Lung (tissue), 12 donors: ENCODE data around the gene NTN3. TPM values are rescaled to one million over a fixed set of nuclear protein-coding genes. Genes with fewer than 3 reads are reported as not detected.

Experiments used
- ATAC-seq: fragments of 200-7000 bp; cut with Tn5 transposase; one replicate; pipeline ENCODE4 v1.9.1; 2020; ENCODE audit warnings: moderate number of reproducible peaks; ENCODE audit not compliant: insufficient read depth, low FRiP score
- DNase-seq, 3 donors: peaks; one replicate each; pipeline ENCODE4 v3.0.0-alpha.2; 2013 to 2017
- H3K27ac ChIP-seq, 2 donors: one replicate each; pipeline ENCODE4 v1.5.1; 2013; ENCODE audit warnings: mild to moderate bottlenecking in 2 of 2, moderate library complexity in 2 of 2, control low read depth in 1 of 2, inconsistent platforms in 1 of 2, low read depth in 1 of 2, low read length in 1 of 2
- H3K27me3 ChIP-seq, 3 donors: one replicate each; pipeline ENCODE4 v1.5.1; 2013; ENCODE audit warnings: low read length in 2 of 3; ENCODE audit not compliant: control insufficient read depth in 3 of 3, insufficient read depth in 3 of 3
- H3K36me3 ChIP-seq, 4 donors: one replicate each; pipeline ENCODE4 v1.5.1; 2013; ENCODE audit warnings: low read length in 4 of 4, mild to moderate bottlenecking in 1 of 4, moderate library complexity in 1 of 4; ENCODE audit not compliant: control insufficient read depth in 4 of 4, insufficient read depth in 4 of 4
- H3K4me1 ChIP-seq, 5 donors: one replicate each; pipeline ENCODE4 v1.5.1; 2013; ENCODE audit warnings: low read length in 5 of 5, mild to moderate bottlenecking in 2 of 5, moderate library complexity in 1 of 5; ENCODE audit not compliant: control insufficient read depth in 5 of 5, insufficient read depth in 5 of 5
- H3K4me3 ChIP-seq: one replicate; pipeline ENCODE4 v1.5.1; 2013; ENCODE audit warnings: mild to moderate bottlenecking, control low read depth, moderate library complexity
- H3K9ac ChIP-seq, 2 donors: one replicate each; pipeline ENCODE4 v1.5.1; 2013; ENCODE audit warnings: low read length in 2 of 2, control low read depth in 1 of 2; ENCODE audit not compliant: insufficient read depth in 1 of 2
- H3K9me3 ChIP-seq, 4 donors: one replicate each; pipeline ENCODE4 v1.5.1; 2013; ENCODE audit warnings: low read length in 3 of 4, mild to moderate bottlenecking in 1 of 4, moderate library complexity in 1 of 4; ENCODE audit not compliant: control insufficient read depth in 4 of 4, insufficient read depth in 3 of 4
- WGBS, 2 donors: extraction: QIAGEN DNeasy Blood & Tissue Kit; methylation state at CpG; one replicate each; pipeline ENCODE4 v1.1.7; 2013; 5-methylcytosine and 5-hydroxymethylcytosine counted together
- polyA plus RNA-seq, 2 donors: library from polyadenylated mRNA; stranded (reverse); fragments of 200-250 nt; gene quantifications; one replicate each; pipeline ENCODE4 v1.2.1, GENCODE V29; 2013
- total RNA-seq, 2 donors: library from RNA; depleted of rRNA in 1 of 2; stranded (reverse); fragments of >200 nt in 1 of 2; gene quantifications; one replicate each; pipeline ENCODE4 v1.2.1, GENCODE V29; 2014 to 2021
- TF ChIP-seq, protein P1 (sequence below): IDR thresholded peaks from 2 replicates; pipeline ENCODE4 v1.5.1; 2012; ENCODE audit warnings: mild to moderate bottlenecking; ENCODE audit errors: control extremely low read depth, extremely low read depth
- donor health status: control.
- donor health status: control.
- donor health status: Bipolar disorder and iron deficiency.
- donor health status: healthy.
- donor health status: DM: yes; HTN: yes; CAD: no.

NTN3 gene
- total and polyA plus RNA-seq, 4 donors: 0.06 to 2.4 TPM; not detected in 2

DNA sequence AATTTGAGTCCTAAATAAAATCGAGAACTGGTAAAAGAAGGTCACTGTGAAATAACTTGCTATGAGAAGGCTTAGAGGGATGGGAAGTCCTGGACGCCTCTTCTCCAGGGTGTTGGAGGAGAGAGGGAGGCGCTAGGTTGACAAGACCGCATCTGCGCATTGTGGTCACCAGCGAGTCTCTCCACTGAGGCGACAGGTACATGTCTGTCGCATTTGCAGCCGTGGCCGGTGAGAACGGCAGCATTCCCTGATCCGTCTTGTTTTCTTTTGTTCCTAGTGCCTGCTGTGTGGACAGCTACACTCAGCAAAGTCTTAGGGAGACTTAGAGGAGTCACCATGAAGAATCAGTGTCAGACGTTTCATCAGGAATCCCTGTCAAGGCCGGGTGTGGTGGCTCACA, 34.6 kb downstream of the NTN3 start:
- Histone ChIP-seq H3K9ac (no peak overlapping the region), H3K4me3 (no peak overlapping the region), H3K27me3 (no peaks in the 10 kb centered on the region), H3K36me3 (peaks cover 0 to 9% (median 3%) of the 10 kb centered on the region in 4 donors), H3K9me3 (no peaks in the 10 kb centered on the region), H3K4me1 (peaks cover 0 to 24% (median 0%) of the 10 kb centered on the region in 5 donors), H3K27ac (no peak overlapping the region)
- TF ChIP-seq, protein P1, sequence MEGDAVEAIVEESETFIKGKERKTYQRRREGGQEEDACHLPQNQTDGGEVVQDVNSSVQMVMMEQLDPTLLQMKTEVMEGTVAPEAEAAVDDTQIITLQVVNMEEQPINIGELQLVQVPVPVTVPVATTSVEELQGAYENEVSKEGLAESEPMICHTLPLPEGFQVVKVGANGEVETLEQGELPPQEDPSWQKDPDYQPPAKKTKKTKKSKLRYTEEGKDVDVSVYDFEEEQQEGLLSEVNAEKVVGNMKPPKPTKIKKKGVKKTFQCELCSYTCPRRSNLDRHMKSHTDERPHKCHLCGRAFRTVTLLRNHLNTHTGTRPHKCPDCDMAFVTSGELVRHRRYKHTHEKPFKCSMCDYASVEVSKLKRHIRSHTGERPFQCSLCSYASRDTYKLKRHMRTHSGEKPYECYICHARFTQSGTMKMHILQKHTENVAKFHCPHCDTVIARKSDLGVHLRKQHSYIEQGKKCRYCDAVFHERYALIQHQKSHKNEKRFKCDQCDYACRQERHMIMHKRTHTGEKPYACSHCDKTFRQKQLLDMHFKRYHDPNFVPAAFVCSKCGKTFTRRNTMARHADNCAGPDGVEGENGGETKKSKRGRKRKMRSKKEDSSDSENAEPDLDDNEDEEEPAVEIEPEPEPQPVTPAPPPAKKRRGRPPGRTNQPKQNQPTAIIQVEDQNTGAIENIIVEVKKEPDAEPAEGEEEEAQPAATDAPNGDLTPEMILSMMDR: no peak
- 92 to 93% methylated on average over 14 of the region's 14 CpGs for WGBS, 2 donors
- ATAC-seq (no peak), DNase-seq (no peak)

DNA sequence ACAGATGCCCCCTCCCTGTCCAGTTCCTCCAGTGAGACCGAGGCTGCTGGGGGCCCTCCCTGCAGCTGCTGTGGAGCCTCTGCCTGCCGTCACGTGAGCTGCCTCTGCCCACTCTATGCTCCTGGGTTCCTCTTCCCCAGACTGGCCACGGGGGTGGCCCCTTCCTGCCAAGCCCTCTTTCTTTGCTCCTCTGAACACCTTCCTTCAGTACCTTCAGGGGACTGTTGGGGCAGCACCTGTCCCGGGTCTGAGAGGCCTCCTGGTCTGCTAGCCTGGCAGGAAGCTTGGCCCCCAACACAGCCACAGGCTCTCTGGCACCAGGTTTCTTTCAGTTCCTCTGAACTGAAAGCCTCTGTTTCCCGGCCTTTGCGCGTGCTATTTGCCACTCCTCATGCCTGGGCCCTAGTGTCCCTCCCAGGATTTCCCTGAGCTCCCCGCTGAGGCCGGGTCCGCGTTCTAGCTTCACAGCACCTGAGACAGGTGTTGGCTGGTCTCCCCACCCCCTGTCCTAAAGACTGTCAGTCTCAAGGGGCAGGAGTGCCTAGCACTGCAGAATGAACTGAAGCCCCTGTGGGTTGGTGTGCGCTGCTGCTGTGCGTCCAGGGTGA, 36.1 kb downstream of the NTN3 start:
- Histone ChIP-seq H3K27ac (peak overlapping the region in 1 of 2 donors; percentile 48), H3K27me3 (no peaks in the 10 kb centered on the region), H3K4me3 (no peak overlapping the region), H3K4me1 (peaks cover 0 to 14% (median 0%) of the 10 kb centered on the region in 5 donors), H3K9ac (no peak overlapping the region), H3K36me3 (peaks cover 0 to 5% (median under 1%) of the 10 kb centered on the region in 4 donors), H3K9me3 (no peaks in the 10 kb centered on the region)
- DNase-seq (no peak), ATAC-seq (no peak)
- WGBS, 2 donors: 37 to 71% methylated on average over 13 to 14 of the region's 14 CpGs
- TF ChIP-seq, protein P1: no peak

DNA sequence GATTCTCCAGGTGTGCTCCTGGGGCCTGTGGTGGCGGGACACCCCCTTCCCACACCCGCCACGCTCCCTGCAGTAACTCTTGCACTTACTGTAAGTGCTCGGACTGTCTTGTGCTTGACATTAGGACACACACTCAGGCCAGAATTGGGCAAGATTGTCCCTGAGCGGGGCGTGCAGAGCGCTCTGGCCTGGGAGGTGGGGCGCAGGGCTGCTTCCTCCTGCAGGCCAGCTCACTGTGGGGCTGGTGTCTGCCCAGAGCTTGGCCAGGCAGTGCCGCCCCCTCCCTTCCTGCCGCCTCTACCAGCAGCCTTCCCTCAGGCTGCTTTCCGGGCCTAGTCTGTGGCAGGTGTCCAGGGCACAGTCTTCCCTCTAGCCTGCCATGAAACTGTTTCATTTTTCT, 36.6 kb downstream of the NTN3 start:
- Histone ChIP-seq H3K4me1 (peaks cover 0 to 9% (median 0%) of the 10 kb centered on the region in 5 donors), H3K27ac (peak overlapping the region in 1 of 2 donors; percentile 48), H3K36me3 (no peaks in the 10 kb centered on the region), H3K4me3 (no peak overlapping the region), H3K9me3 (no peaks in the 10 kb centered on the region), H3K27me3 (no peaks in the 10 kb centered on the region), H3K9ac (no peak overlapping the region)
- ATAC-seq (peak; percentile 47), DNase-seq (no peak)
- TF ChIP-seq, protein P1: no peak
- 35 to 72% methylated on average over 11 of the region's 11 CpGs for WGBS, 2 donors
